Fibroblast of skin of back (primary cell): Measurements from ENCODE around the gene PHF2.

ENCODE experiments used
- DNase-seq: peaks from one replicate; pipeline ENCODE4 v3.0.0-alpha.2; 2013

PHF2 gene

GRCh38 chr9:93713716-93714115, 137.3 kb downstream of the PHF2 start:
- DNase-seq: no peak

DNA sequence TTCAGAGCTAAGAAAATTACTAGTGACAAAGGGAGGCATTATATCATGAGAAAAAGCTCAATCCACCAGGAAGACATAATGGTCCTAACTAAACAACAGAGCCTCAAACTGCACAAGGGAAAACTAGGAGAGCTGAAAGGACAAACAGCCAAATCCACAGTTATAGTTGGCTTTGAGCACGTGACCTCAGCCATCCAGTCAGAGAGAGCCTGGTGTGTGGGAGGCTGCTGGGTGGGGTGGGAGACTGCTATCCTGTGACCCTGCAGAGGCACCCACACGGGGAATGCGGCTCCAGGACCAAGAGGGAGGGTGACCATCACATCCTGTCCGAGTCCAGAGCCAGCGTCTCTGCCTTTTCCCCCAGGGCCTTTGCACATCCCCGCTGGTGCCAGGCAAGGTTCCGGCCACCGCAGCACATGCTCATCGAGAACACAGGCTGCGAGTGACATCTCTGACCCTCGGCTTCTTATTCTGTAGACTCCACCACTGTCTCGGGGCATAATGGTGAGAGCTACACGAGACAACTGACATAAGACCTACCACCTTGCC, 145.1 kb downstream of the PHF2 start:
- no peak for DNase-seq

DNA sequence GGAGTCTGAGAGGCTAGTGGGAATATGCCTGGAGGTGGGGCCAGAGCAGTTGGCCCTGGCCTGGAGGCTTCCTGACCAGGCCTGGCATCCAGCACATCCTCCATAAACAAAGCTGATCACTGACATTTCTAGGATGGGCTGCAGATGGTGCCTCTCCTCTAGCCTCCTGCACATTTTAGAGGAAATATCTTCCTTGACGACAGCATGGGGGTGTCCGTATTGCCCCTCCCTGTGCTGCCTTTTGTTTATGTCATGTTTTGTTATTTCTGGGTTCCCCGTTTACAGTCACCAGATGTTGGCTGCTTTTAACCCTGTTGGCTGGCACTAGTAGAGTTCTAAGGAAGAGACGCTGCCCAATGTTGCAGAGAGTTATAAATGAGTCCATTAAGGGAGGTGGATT, 148.5 kb downstream of the PHF2 start:
- DNase-seq: no peak

- DNase-seq: no peak
These were observed 149.0 kb downstream of the PHF2 start for GRCh38 chr9:93725382-93725781.

DNA sequence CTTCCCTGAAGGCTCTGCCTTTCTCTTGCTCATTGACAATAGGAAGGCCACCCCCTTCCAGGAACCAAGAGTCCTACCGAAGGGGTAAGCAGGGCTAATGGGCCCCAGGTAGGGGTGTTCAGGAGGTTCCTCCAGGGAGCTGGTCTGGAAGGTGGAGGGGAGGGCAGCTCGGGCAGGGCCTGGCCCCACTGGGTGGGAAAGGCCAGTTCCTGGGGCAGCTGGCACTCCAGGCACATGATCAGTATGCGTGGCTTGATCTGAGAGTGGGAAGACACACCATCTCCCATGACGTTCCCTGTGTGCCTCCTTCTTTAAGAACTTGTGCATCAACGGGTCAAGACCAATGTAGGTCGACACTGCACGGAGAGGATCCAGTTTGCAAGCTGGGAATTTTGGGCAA, 149.8 kb downstream of the PHF2 start:
- DNase-seq: no peak
